NCI-H1417 (cell line): ENCODE data around the gene CD36.
"Not testable (repeated sequence)": the region's sequence is repeated elsewhere in the genome, so short reads cannot be mapped to it uniquely, and the experiment has no call there.

ENCODE experiments used
- DNase-seq, 3 experiments: peaks; one replicate each; lab custom pipeline; 2025; lab: John Stamatoyannopoulos, UW

The CD36 gene

GRCh38 chr7:80653244-80653643, 14.8 kb downstream of the CD36 start:
- no peak for DNase-seq

- DNase-seq = no peak
These were observed 16.5 kb downstream of the CD36 start for GRCh38 chr7:80654887-80655340.

- DNase-seq = no peak
These were observed 17.6 kb downstream of the CD36 start for GRCh38 chr7:80656029-80656428.

- peak in 2 of 3 experiments; percentile 52 to 75 for DNase-seq
These were observed 20.9 kb downstream of the CD36 start for GRCh38 chr7:80659120-80660055.

- no peak for DNase-seq
These were observed 22.5 kb downstream of the CD36 start for GRCh38 chr7:80660939-80661338.

- DNase-seq = no peak
These were observed 23.3 kb downstream of the CD36 start for GRCh38 chr7:80661729-80662128.

- no peak for DNase-seq
These were observed 23.8 kb downstream of the CD36 start for GRCh38 chr7:80662252-80662651.

- peak in 1 of 3 experiments; percentile 51 for DNase-seq
These were observed 27.1 kb downstream of the CD36 start for GRCh38 chr7:80665526-80665925.

GRCh38 chr7:80666376-80666775, 27.9 kb downstream of the CD36 start:
- DNase-seq = peak in 1 of 3 experiments; percentile 29

- not testable (repeated sequence) for DNase-seq
These were observed 30.9 kb downstream of the CD36 start for GRCh38 chr7:80669367-80669766.

- DNase-seq = no peak
These were observed 33.3 kb downstream of the CD36 start for GRCh38 chr7:80671744-80672143.

GRCh38 chr7:80675090-80675489, 36.6 kb downstream of the CD36 start:
- DNase-seq = no peak

- DNase-seq = no peak
These were observed 38.0 kb downstream of the CD36 start for GRCh38 chr7:80676404-80676803.

GRCh38 chr7:80677629-80678028, 39.2 kb downstream of the CD36 start:
- no peak for DNase-seq

- DNase-seq = no peak
These were observed 40.3 kb downstream of the CD36 start for GRCh38 chr7:80678707-80679106.

- DNase-seq = no peak
These were observed 41.8 kb downstream of the CD36 start for GRCh38 chr7:80679921-80680907.

- DNase-seq = peak; percentile 18 to 58 (median 28)
These were observed 42.9 kb downstream of the CD36 start for GRCh38 chr7:80681272-80681885.

GRCh38 chr7:80682744-80683143, 44.3 kb downstream of the CD36 start:
- DNase-seq = no peak

- DNase-seq = no peak
These were observed 48.1 kb downstream of the CD36 start for GRCh38 chr7:80686576-80686975.

GRCh38 chr7:80699045-80699638, 60.7 kb downstream of the CD36 start:
- peak; percentile 25 to 87 (median 84) for DNase-seq

- DNase-seq = no peak
These were observed 61.3 kb downstream of the CD36 start for GRCh38 chr7:80699721-80700256.
